Spinal cord (tissue), 10 donors: ENCODE measurements around the gene SHANK3. TPM values are rescaled to one million over a fixed set of nuclear protein-coding genes. Genes with fewer than 3 reads are reported as not detected.

ENCODE experiments used
- DNase-seq, 6 donors: peaks; one replicate each; pipeline versions ENCODE4 v3.0.0 to v3.0.0-alpha.2; 2013 to 2015; ENCODE audit warnings: low spot score in 6 of 6, low read depth in 4 of 6
- H3K27ac ChIP-seq: one replicate; pipeline ENCODE4 v1.5.1; 2013; ENCODE audit warnings: low read depth, low read length, control low read depth
- H3K27me3 ChIP-seq: one replicate; pipeline ENCODE4 v1.6.1; 2013; ENCODE audit warnings: low read length; ENCODE audit not compliant: control insufficient read depth, insufficient read depth
- H3K36me3 ChIP-seq: one replicate; pipeline ENCODE4 v1.6.1; 2013; ENCODE audit warnings: low read length; ENCODE audit not compliant: control insufficient read depth, insufficient read depth
- H3K4me1 ChIP-seq: one replicate; pipeline ENCODE4 v1.6.1; 2013; ENCODE audit warnings: low read length; ENCODE audit not compliant: control insufficient read depth, insufficient read depth
- H3K4me3 ChIP-seq: one replicate; pipeline ENCODE4 v1.5.1; 2013; ENCODE audit warnings: low read depth, low read length, control low read depth
- H3K9me3 ChIP-seq: one replicate; pipeline ENCODE4 v1.6.1; 2013; ENCODE audit warnings: low read length; ENCODE audit not compliant: control insufficient read depth, insufficient read depth
- WGBS: methylation state at CpG from one replicate; pipeline ENCODE4 v1.1.5; 2013; ENCODE audit warnings: missing lambda C conversion rate; ENCODE audit not compliant: insufficient coverage; 5-methylcytosine and 5-hydroxymethylcytosine counted together
- polyA plus RNA-seq, 2 donors: library from polyadenylated mRNA; unstranded; fragments of 120-200 nt; gene quantifications; one replicate each; pipeline ENCODE4 v1.2.1, GENCODE V29; 2013; ENCODE audit not compliant: insufficient read length in 2 of 2
- total RNA-seq, 2 donors: library from RNA; depleted of rRNA in 1 of 2; stranded (reverse); fragments of 120-200 nt in 1 of 2; fragments of >200 nt in 1 of 2; gene quantifications; one replicate each; pipeline versions ENCODE4 v1.2.3 to v1.2.4, GENCODE V29; 2013 to 2014
- donor health status: healthy.

SHANK3 gene
- total and polyA plus RNA-seq, 4 donors = 7.5 to 38.5 (median 20.2) TPM

- Histone ChIP-seq H3K36me3 (peaks cover 13% of the 10 kb centered on the region), H3K27ac (no peak overlapping the region), H3K27me3 (no peaks in the 10 kb centered on the region), H3K4me3 (no peak overlapping the region), H3K9me3 (no peaks in the 10 kb centered on the region), H3K4me1 (peaks cover 30% of the 10 kb centered on the region)
- WGBS = 86% methylated on average over 11 of the region's 11 CpGs
- no peak for DNase-seq
These were observed 982 bp upstream of the SHANK3 start for GRCh38 chr22:50671641-50672040.

GRCh38 chr22:50672041-50672440 is 582 bp upstream of the SHANK3 start:
- Histone ChIP-seq H3K4me3 (no peak overlapping the region), H3K9me3 (no peaks in the 10 kb centered on the region), H3K27me3 (no peaks in the 10 kb centered on the region), H3K27ac (no peak overlapping the region), H3K36me3 (peaks cover 15% of the 10 kb centered on the region), H3K4me1 (peaks cover 30% of the 10 kb centered on the region)
- no peak for DNase-seq
- WGBS = 88% methylated on average over 7 of the region's 8 CpGs

- H3K27ac ChIP-seq = no peak overlapping the region
- H3K4me1 ChIP-seq = peaks cover 30% of the 10 kb centered on the region
- H3K36me3 ChIP-seq = peaks cover 30% of the 10 kb centered on the region
- WGBS = under 1% methylated on average over 48 of the region's 69 CpGs
- peak in 2 of 6 donors; percentile 67 to 75 for DNase-seq
- H3K27me3 ChIP-seq = no peaks in the 10 kb centered on the region
- H3K9me3 ChIP-seq = no peaks in the 10 kb centered on the region
- peak overlapping the region; percentile 46 for H3K4me3 ChIP-seq
These were observed 857 bp downstream of the SHANK3 start for GRCh38 chr22:50673231-50674129.

GRCh38 chr22:50674130-50674500 is 1.5 kb downstream of the SHANK3 start:
- Histone ChIP-seq H3K4me1 (peaks cover 30% of the 10 kb centered on the region), H3K27me3 (no peaks in the 10 kb centered on the region), H3K36me3 (peaks cover 36% of the 10 kb centered on the region), H3K4me3 (peak overlapping the region; percentile 46), H3K27ac (no peak overlapping the region), H3K9me3 (no peaks in the 10 kb centered on the region)
- peak in 1 of 6 donors; percentile 25 for DNase-seq
- WGBS = 0% methylated on average over 12 of the region's 43 CpGs

- Histone ChIP-seq H3K27ac (no peak overlapping the region), H3K4me3 (peak overlapping the region; percentile 56), H3K36me3 (peaks cover 38% of the 10 kb centered on the region), H3K27me3 (no peaks in the 10 kb centered on the region), H3K9me3 (no peaks in the 10 kb centered on the region), H3K4me1 (peaks cover 30% of the 10 kb centered on the region)
- DNase-seq = peak in 2 of 6 donors; percentile 80
- WGBS = 3% methylated on average over 97 of the region's 105 CpGs
These were observed 2.3 kb downstream of the SHANK3 start for GRCh38 chr22:50674606-50675552.

- Histone ChIP-seq H3K36me3 (peaks cover 38% of the 10 kb centered on the region), H3K4me1 (peaks cover 30% of the 10 kb centered on the region), H3K27me3 (no peaks in the 10 kb centered on the region), H3K27ac (no peak overlapping the region), H3K4me3 (peak overlapping the region; percentile 56), H3K9me3 (no peaks in the 10 kb centered on the region)
- 68% methylated on average over 8 of the region's 9 CpGs for WGBS
- no peak for DNase-seq
These were observed 3.0 kb downstream of the SHANK3 start for GRCh38 chr22:50675553-50676179.

GRCh38 chr22:50676180-50676636 is 3.6 kb downstream of the SHANK3 start:
- Histone ChIP-seq H3K9me3 (no peaks in the 10 kb centered on the region), H3K4me1 (peaks cover 26% of the 10 kb centered on the region), H3K4me3 (no peak overlapping the region), H3K27ac (no peak overlapping the region), H3K27me3 (no peaks in the 10 kb centered on the region), H3K36me3 (peaks cover 38% of the 10 kb centered on the region)
- DNase-seq = no peak
- WGBS = 88% methylated on average over 11 of the region's 14 CpGs

GRCh38 chr22:50676661-50677492 is 4.3 kb downstream of the SHANK3 start:
- DNase-seq = no peak
- no peaks in the 10 kb centered on the region for H3K9me3 ChIP-seq
- H3K27ac ChIP-seq = no peak overlapping the region
- H3K4me1 ChIP-seq = peaks cover 26% of the 10 kb centered on the region
- no peaks in the 10 kb centered on the region for H3K27me3 ChIP-seq
- WGBS = 83% methylated on average over 9 of the region's 10 CpGs
- peaks cover 32% of the 10 kb centered on the region for H3K36me3 ChIP-seq
- no peak overlapping the region for H3K4me3 ChIP-seq
